ENCODE measurements around the gene EXOC2.

DNA sequence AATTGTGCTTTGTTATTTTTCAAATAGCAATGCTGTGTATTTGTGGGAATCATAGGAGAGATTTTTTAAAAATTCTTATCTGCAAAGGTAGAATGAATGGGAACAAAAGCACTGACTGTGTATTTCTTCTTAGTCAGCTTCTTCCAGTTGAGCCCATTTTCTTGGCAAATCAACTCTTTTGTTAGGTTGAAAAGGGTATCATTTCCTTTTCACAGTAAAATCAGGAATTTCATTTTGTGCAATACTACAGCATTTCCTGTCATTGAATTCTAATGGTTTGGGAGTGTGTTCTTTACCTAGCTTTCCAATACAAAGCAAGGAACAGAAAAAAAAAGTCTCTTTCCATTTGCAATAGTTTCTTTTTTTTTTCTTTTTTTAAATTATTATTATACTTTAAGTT is 19.0 kb upstream of the EXOC2 start:
- no peak for TF ChIP-seq CTCF (IDR thresholded peaks at IDR 0.05)
- TF ChIP-seq POLR2A (IDR thresholded peaks at IDR 0.05), result no peak

All from Peyer's patch (tissue), 4 donors.